Measurements from ENCODE around the gene PMF1.

PMF1 gene

GRCh38 chr1:156217871-156218270 is 5.1 kb downstream of the PMF1 start:
- no peak for TF ChIP-seq CTCF (IDR thresholded peaks at IDR 0.05; ENCODE audit: borderline replicate concordance, insufficient read depth, low read depth, low read length)
- no peak overlapping the region for H3K4me3 ChIP-seq (ENCODE audit: low read depth, low read length)

- no peak overlapping the region for H3K4me3 ChIP-seq (ENCODE audit: low read depth, low read length)
- TF ChIP-seq CTCF (IDR thresholded peaks at IDR 0.05; ENCODE audit: borderline replicate concordance, insufficient read depth, low read depth, low read length) = no peak
Observed at GRCh38 chr1:156220226-156220625, 7.4 kb downstream of the PMF1 start.

GRCh38 chr1:156221986-156222692 is 9.3 kb downstream of the PMF1 start:
- H3K4me3 ChIP-seq (ENCODE audit: low read depth, low read length) = no peak overlapping the region
- no peak for TF ChIP-seq CTCF (IDR thresholded peaks at IDR 0.05; ENCODE audit: borderline replicate concordance, insufficient read depth, low read depth, low read length)

- no peak for TF ChIP-seq CTCF (IDR thresholded peaks at IDR 0.05; ENCODE audit: borderline replicate concordance, insufficient read depth, low read depth, low read length)
- H3K4me3 ChIP-seq (ENCODE audit: low read depth, low read length) = no peak overlapping the region
Observed at GRCh38 chr1:156225677-156226014, 12.8 kb downstream of the PMF1 start.

- no peak overlapping the region for H3K4me3 ChIP-seq (ENCODE audit: low read depth, low read length)
- no peak for TF ChIP-seq CTCF (IDR thresholded peaks at IDR 0.05; ENCODE audit: borderline replicate concordance, insufficient read depth, low read depth, low read length)
Observed at GRCh38 chr1:156226116-156226538, 13.3 kb downstream of the PMF1 start.

GRCh38 chr1:156226782-156227181 is 14.0 kb downstream of the PMF1 start:
- no peak for TF ChIP-seq CTCF (IDR thresholded peaks at IDR 0.05; ENCODE audit: borderline replicate concordance, insufficient read depth, low read depth, low read length)
- H3K4me3 ChIP-seq (ENCODE audit: low read depth, low read length) = no peak overlapping the region

GRCh38 chr1:156228501-156228900 is 15.7 kb downstream of the PMF1 start:
- TF ChIP-seq CTCF (IDR thresholded peaks at IDR 0.05; ENCODE audit: borderline replicate concordance, insufficient read depth, low read depth, low read length) = no peak
- H3K4me3 ChIP-seq (ENCODE audit: low read depth, low read length) = no peak overlapping the region
